ENCODE data around the gene VAV3.

DNA sequence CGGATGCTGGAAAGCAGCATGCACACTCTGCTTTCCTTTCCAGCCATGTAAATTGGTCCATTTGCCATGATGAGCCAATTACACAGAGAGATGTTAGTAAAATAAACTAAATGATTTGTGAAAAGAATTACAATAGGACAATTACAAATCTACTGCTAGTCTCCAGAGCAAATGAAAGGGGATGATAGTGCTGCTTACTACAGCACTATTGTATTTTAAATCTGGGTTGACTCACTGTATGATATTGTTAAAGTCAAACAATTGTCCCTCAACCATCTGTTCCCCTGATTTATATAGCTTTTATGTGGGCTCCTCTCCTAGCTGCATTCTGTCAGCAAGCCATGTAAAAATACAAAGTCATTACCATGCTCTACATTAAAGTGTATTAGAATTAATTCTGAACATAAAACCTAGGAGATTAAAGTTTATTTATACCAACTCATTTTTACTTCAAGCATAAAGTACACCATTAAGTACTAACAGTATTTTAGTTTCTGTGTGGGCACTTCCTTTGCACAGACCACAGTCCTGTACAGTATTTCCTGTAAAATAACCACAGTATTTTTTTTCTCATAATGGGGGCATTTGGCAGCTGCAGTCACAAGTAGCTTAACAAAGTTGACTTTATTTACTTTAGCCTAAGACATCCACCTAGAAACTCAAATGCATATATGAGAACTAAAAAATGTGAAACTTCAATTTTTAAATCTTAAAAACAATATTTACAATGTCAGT, 135.8 kb downstream of the VAV3 start:
- TF ChIP-seq, protein P1, sequence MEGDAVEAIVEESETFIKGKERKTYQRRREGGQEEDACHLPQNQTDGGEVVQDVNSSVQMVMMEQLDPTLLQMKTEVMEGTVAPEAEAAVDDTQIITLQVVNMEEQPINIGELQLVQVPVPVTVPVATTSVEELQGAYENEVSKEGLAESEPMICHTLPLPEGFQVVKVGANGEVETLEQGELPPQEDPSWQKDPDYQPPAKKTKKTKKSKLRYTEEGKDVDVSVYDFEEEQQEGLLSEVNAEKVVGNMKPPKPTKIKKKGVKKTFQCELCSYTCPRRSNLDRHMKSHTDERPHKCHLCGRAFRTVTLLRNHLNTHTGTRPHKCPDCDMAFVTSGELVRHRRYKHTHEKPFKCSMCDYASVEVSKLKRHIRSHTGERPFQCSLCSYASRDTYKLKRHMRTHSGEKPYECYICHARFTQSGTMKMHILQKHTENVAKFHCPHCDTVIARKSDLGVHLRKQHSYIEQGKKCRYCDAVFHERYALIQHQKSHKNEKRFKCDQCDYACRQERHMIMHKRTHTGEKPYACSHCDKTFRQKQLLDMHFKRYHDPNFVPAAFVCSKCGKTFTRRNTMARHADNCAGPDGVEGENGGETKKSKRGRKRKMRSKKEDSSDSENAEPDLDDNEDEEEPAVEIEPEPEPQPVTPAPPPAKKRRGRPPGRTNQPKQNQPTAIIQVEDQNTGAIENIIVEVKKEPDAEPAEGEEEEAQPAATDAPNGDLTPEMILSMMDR (optimal IDR thresholded peaks at IDR 0.05 in 1 of 3, IDR thresholded peaks at IDR 0.05 in 1 of 3, conservative IDR thresholded peaks at IDR 0.05 in 1 of 3; ENCODE audit: extremely low read depth in 1 of 3, insufficient read depth in 2 of 3, low read length in 3 of 3): no peak
- no peak for TF ChIP-seq EZH2 (IDR thresholded peaks at IDR 0.05; ENCODE audit: low read length)
